ENCODE results near the gene NPTN. TPM values are rescaled to one million over a fixed set of nuclear protein-coding genes. Genes with fewer than 3 reads are reported as not detected.

Gene NPTN
- total RNA-seq, result 79.8 and 91.8 TPM in 2 replicates

DNA sequence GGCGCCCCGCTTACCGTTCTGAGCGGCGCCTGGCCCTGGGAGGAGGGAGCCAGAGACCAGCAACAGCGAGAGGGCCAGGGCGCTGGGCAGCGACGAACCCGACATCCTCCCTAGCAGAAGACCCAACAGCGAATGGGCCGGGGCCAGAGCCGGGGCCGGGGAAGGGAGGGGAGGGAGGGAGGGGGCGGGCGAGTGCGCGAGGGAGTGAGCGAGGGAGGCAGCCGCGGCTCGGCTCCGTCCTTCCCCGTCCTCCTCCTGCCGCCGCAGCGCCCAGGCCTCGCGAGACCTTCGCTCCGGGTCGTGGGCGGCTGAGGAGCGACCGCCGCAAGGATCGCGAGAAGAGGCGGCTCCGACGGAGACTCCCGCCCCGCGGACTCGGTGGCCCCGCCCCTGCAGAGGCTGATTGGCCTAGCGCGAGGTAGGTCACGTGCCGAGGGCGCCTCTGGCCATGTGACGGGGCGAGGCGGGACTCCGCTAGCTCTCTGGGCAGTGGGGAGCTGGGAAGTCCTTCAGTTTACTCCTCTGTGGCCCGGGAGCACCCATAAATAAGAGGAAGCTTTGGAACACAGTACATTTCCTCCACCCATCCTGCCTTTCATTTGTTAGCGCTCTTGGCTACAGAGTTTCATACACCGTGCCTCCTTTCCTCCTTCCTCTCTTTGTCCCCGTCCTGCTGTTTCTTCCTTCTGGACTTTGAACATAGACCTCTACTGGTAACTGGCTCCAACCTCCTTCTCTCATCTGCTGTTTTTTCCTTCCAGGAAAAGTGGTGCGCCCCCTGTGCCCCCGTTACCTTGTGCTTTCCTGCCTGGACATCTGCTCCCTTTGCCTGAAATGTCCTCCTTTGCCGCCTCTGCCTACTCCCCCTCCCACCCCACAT is at the start of gene NPTN:
Gene NPTN, minus strand, starts transcription at position 279 of the 880 bp plus-strand sequence. Its CDS starts 174 bp downstream, at position 105.

Other genes starting within 250 kb of the NPTN start
- gene REC114, start 190.2 kb downstream of the NPTN start, total RNA-seq, result not detected in 2 replicates
- 121 and 169 TPM in 2 replicates for gene CD276, start 51.0 kb upstream of the NPTN start, total RNA-seq
- gene INSYN1, start 120.0 kb upstream of the NPTN start, total RNA-seq, result 0.52 and 2.0 TPM in 2 replicates
- not detected in 2 replicates for gene TBC1D21, start 240.2 kb upstream of the NPTN start, total RNA-seq

Data from epithelial cell of alveolus of lung (primary cell).